Neural cell (in vitro differentiated cells): Measurements from ENCODE around the gene ARHGEF39. TPM values are rescaled to one million over a fixed set of nuclear protein-coding genes. Genes with fewer than 3 reads are reported as not detected.

Experiments used
- H2AFZ ChIP-seq: fragments of 200-600, 300-800 bp; sonication (generic), shearing (Covaris generic); 2 replicates; pipeline ENCODE4 v1.6.0; 2014; ENCODE audit warnings: low read depth, mild to moderate bottlenecking, antibody characterized with exemption, low read length, moderate library complexity
- H3F3A ChIP-seq: fragments of 200-600 bp; shearing (Covaris generic); 2 replicates; pipeline ENCODE4 v1.6.1; 2016; ENCODE audit warnings: mild to moderate bottlenecking, moderate library complexity, mixed read lengths, antibody characterized with exemption, low read length; ENCODE audit not compliant: insufficient read depth, poor library complexity, severe bottlenecking
- H3K27ac ChIP-seq: fragments of 200-600, 300-800 bp; sonication (generic), shearing (Covaris generic); 2 replicates; pipeline ENCODE4 v1.5.1; 2014; ENCODE audit warnings: mild to moderate bottlenecking, low read length, moderate library complexity
- H3K27me3 ChIP-seq: fragments of 300-800, 200-600 bp; sonication (generic), shearing (Covaris generic); 2 replicates; pipeline ENCODE4 v1.6.0; 2014; ENCODE audit warnings: mild to moderate bottlenecking, low read depth, low read length, moderate library complexity; ENCODE audit not compliant: insufficient read depth
- H3K36me3 ChIP-seq: fragments of 300-800, 200-600 bp; sonication (generic), shearing (Covaris generic); 2 replicates; pipeline ENCODE4 v1.5.1; 2014; ENCODE audit warnings: mild to moderate bottlenecking, antibody characterized with exemption, low read length, moderate library complexity; ENCODE audit not compliant: insufficient read depth
- H3K4me2 ChIP-seq: fragments of 300-800, 200-600 bp; sonication (generic), shearing (Covaris generic); 2 replicates; pipeline ENCODE4 v1.6.0; 2014; ENCODE audit warnings: mild to moderate bottlenecking, low read length
- H3K4me3 ChIP-seq: fragments of 300-800, 200-600 bp; sonication (generic), shearing (Covaris generic); 2 replicates; pipeline ENCODE4 v1.5.1; 2014; ENCODE audit warnings: mild to moderate bottlenecking, low read length, moderate library complexity
- H3K79me2 ChIP-seq: fragments of 200-600 bp; shearing (Covaris generic); replicated peaks from 2 replicates; pipeline ENCODE4 v1.6.0; 2014; ENCODE audit warnings: mild to moderate bottlenecking, low read length, moderate library complexity; ENCODE audit not compliant: insufficient read depth
- H3K9ac ChIP-seq: fragments of 300-800, 200-600 bp; sonication (generic), shearing (Covaris generic); 2 replicates; pipeline ENCODE4 v1.6.1; 2016; ENCODE audit warnings: mild to moderate bottlenecking, low read length, mixed read lengths
- H3K9me2 ChIP-seq: fragments of 200-600 bp; shearing (Covaris generic); 2 replicates; pipeline ENCODE4 v1.6.1; 2016; ENCODE audit warnings: mild to moderate bottlenecking, low read length, mixed read lengths; ENCODE audit not compliant: insufficient read depth
- H3K9me3 ChIP-seq: fragments of 200-600, 300-800 bp; sonication (generic), shearing (Covaris generic); 2 replicates; pipeline ENCODE4 v1.6.1; 2016; ENCODE audit warnings: mild to moderate bottlenecking, mixed run types, low read length, moderate library complexity, mixed read lengths
- H4K20me1 ChIP-seq: fragments of 200-600 bp; shearing (Covaris generic); 2 replicates; pipeline ENCODE4 v1.6.1; 2016; ENCODE audit warnings: mild to moderate bottlenecking, mixed run types; ENCODE audit not compliant: insufficient read depth
- EP300 ChIP-seq: fragments of 450-650 bp; conservative IDR thresholded peaks from 2 replicates; pipeline ENCODE4 v1.6.1; 2014; ENCODE audit warnings: antibody characterized with exemption, mild to moderate bottlenecking, moderate library complexity; ENCODE audit not compliant: poor library complexity, severe bottlenecking
- EZH2 ChIP-seq: fragments of 200-600, 300-800 bp; shearing (Covaris generic), sonication (generic); IDR thresholded peaks from 2 replicates; pipeline ENCODE4 v1.6.1; 2014; ENCODE audit warnings: antibody characterized with exemption, low read length, borderline replicate concordance, mild to moderate bottlenecking; ENCODE audit not compliant: insufficient read depth, poor library complexity, severe bottlenecking
- MXI1 ChIP-seq: fragments of 450-650 bp; conservative IDR thresholded peaks from 2 replicates; pipeline ENCODE4 v1.6.1; 2014; ENCODE audit warnings: antibody characterized with exemption, mild to moderate bottlenecking; ENCODE audit not compliant: poor library complexity, severe bottlenecking
- POLR2AphosphoS5 ChIP-seq: IDR thresholded peaks from 2 replicates; pipeline ENCODE4 v1.6.1; 2012
- RAD21 ChIP-seq: fragments of 450-650 bp; conservative IDR thresholded peaks from 2 replicates; pipeline ENCODE4 v1.6.1; 2014; ENCODE audit warnings: antibody characterized with exemption, mild to moderate bottlenecking, moderate library complexity
- SMC3 ChIP-seq: fragments of 450-650 bp; conservative IDR thresholded peaks from 2 replicates; pipeline ENCODE4 v1.6.1; 2014; ENCODE audit warnings: antibody characterized with exemption, mild to moderate bottlenecking, moderate library complexity; ENCODE audit not compliant: poor library complexity
- TAF1 ChIP-seq: IDR thresholded peaks from 2 replicates; pipeline ENCODE4 v1.6.1; 2012; ENCODE audit warnings: low read depth
- polyA plus RNA-seq: library from polyadenylated mRNA; depleted of rRNA; stranded (reverse); fragments of >200 nt; gene quantifications from 2 replicates; pipeline ENCODE4 v1.2.3, GENCODE V29; 2014
- TF ChIP-seq, protein P1 (sequence below): fragments of 450-650 bp; IDR thresholded peaks from 2 replicates; pipeline ENCODE4 v1.5.1; 2014; ENCODE audit warnings: antibody characterized with exemption, mild to moderate bottlenecking, moderate library complexity; ENCODE audit not compliant: poor library complexity, severe bottlenecking
- TF ChIP-seq, protein P2 (sequence below): IDR thresholded peaks from 2 replicates; pipeline ENCODE4 v1.6.1; 2012; ENCODE audit warnings: borderline replicate concordance

ARHGEF39 gene
- polyA plus RNA-seq, 1 donor from 2014 or later = 0.51 TPM

DNA sequence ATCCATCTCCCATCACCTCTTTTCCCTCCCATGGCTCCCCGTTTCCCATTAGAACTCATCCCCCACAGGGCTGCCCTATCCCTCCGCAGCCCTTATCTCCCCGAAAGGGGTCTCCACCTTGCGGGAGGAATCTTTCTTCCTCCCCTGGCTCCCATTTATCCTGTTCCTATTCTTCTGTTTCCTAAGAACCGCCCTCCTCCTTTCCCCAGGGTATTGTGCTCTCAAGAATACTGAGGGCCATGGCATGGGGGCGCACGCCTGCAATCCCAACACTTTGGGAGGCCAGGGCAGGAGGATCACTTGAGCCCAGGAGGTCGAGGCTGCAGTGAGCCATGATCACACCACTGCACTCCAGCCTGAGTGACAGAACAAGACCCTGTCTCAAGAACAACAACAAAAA, 47.4 kb downstream of the ARHGEF39 start:
- no peak overlapping the region for H3K4me2 ChIP-seq

DNA sequence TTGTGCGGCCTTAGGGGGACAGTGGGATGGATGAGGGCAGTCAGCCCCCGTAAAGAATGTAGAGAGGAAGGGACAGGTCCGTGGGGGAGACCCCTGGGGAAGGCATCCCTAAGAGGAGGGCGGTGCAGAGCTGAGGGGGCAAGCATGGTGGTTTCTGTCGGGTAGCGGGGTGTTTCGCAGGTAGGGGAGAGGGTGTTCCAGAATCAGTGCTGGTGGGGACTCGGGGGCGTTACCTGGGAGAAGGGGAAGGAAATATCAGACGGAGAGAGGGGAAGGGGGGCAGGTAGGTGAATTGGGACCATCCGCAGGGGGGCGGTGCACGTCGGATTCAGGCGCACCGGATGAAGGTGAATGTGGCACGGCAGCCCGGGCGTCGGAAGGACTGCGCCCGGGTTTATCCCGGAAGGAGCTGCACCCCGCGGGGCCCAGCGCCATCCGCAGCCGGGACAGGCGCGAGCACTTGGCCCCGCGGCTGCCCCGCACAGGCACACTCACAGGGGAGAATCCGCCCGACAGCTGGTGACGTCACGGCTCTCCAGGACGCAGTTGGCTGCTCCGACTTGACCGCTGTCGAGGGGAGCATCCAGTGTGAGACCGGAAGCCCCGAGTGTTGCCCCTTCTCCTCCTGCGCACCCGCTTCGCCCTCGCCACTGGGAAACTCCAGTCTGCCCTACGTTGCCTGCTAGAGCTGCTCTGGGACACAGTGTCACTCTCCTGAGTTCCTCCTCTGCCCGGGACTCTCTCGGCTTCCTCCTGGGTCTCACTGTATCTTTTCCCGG, 48.1 kb downstream of the ARHGEF39 start:
- TF ChIP-seq SMC3 (no peak), EP300 (no peak), RAD21 (no peak), MXI1 (no peak), EZH2 (no peak), TAF1 (no peak), POLR2AphosphoS5 (no peak)
- TF ChIP-seq, protein P1, sequence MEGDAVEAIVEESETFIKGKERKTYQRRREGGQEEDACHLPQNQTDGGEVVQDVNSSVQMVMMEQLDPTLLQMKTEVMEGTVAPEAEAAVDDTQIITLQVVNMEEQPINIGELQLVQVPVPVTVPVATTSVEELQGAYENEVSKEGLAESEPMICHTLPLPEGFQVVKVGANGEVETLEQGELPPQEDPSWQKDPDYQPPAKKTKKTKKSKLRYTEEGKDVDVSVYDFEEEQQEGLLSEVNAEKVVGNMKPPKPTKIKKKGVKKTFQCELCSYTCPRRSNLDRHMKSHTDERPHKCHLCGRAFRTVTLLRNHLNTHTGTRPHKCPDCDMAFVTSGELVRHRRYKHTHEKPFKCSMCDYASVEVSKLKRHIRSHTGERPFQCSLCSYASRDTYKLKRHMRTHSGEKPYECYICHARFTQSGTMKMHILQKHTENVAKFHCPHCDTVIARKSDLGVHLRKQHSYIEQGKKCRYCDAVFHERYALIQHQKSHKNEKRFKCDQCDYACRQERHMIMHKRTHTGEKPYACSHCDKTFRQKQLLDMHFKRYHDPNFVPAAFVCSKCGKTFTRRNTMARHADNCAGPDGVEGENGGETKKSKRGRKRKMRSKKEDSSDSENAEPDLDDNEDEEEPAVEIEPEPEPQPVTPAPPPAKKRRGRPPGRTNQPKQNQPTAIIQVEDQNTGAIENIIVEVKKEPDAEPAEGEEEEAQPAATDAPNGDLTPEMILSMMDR = no peak
- TF ChIP-seq, protein P2, sequence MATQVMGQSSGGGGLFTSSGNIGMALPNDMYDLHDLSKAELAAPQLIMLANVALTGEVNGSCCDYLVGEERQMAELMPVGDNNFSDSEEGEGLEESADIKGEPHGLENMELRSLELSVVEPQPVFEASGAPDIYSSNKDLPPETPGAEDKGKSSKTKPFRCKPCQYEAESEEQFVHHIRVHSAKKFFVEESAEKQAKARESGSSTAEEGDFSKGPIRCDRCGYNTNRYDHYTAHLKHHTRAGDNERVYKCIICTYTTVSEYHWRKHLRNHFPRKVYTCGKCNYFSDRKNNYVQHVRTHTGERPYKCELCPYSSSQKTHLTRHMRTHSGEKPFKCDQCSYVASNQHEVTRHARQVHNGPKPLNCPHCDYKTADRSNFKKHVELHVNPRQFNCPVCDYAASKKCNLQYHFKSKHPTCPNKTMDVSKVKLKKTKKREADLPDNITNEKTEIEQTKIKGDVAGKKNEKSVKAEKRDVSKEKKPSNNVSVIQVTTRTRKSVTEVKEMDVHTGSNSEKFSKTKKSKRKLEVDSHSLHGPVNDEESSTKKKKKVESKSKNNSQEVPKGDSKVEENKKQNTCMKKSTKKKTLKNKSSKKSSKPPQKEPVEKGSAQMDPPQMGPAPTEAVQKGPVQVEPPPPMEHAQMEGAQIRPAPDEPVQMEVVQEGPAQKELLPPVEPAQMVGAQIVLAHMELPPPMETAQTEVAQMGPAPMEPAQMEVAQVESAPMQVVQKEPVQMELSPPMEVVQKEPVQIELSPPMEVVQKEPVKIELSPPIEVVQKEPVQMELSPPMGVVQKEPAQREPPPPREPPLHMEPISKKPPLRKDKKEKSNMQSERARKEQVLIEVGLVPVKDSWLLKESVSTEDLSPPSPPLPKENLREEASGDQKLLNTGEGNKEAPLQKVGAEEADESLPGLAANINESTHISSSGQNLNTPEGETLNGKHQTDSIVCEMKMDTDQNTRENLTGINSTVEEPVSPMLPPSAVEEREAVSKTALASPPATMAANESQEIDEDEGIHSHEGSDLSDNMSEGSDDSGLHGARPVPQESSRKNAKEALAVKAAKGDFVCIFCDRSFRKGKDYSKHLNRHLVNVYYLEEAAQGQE = no peak
- Histone ChIP-seq H3F3A (no peaks in the 10 kb centered on the region), H3K36me3 (no peaks in the 10 kb centered on the region), H3K79me2 (no peaks in the 10 kb centered on the region), H2AFZ (no peak overlapping the region), H3K9me2 (no peaks in the 10 kb centered on the region), H3K4me3 (peak overlapping the region; percentile 25), H3K9ac (no peak overlapping the region), H4K20me1 (no peaks in the 10 kb centered on the region), H3K4me2 (no peak overlapping the region), H3K9me3 (no peaks in the 10 kb centered on the region), H3K27ac (no peak overlapping the region), H3K27me3 (peaks cover 33% of the 10 kb centered on the region)

More for the DNA sequence above, 47.4 kb downstream of the ARHGEF39 start:
- Histone ChIP-seq H3K79me2 (no peaks in the 10 kb centered on the region), H3K36me3 (no peaks in the 10 kb centered on the region), H3K9me2 (no peaks in the 10 kb centered on the region), H3K4me3 (no peak overlapping the region), H3K27me3 (peaks cover 33% of the 10 kb centered on the region), H3K27ac (no peak overlapping the region), H4K20me1 (no peaks in the 10 kb centered on the region), H3F3A (no peaks in the 10 kb centered on the region), H3K9ac (no peak overlapping the region), H3K9me3 (no peaks in the 10 kb centered on the region), H2AFZ (no peak overlapping the region)
- no peak for TF ChIP-seq POLR2AphosphoS5
- no peak for TF ChIP-seq EP300
- no peak for TF ChIP-seq MXI1
- no peak for TF ChIP-seq SMC3
- TF ChIP-seq, protein P2 = no peak
- TF ChIP-seq, protein P1 = no peak
- no peak for TF ChIP-seq TAF1
- no peak for TF ChIP-seq EZH2
- TF ChIP-seq RAD21 = no peak
